Mesenteric fat pad (tissue), 1 donor: ENCODE measurements around the gene CC2D1A. TPM values are rescaled to one million over a fixed set of nuclear protein-coding genes. Genes with fewer than 3 reads are reported as not detected.

Source experiments
- DNase-seq: peaks from one replicate; pipeline ENCODE4 v3.0.0-alpha.2; 2020; ENCODE audit warnings: low spot score
- total RNA-seq: library from RNA; stranded (reverse); fragmentation: NEBNext Ultra II Directional; extraction: Animal tissue kit (Norgen Biotek cat#: 25700); gene quantifications from one replicate; pipeline ENCODE4 v1.2.1, GENCODE V29; 2021
- donor health status: DM: yes; HTN: yes; CAD: no.

Gene CC2D1A
- total RNA-seq, 1 donor from 2014 or later = 30.2 TPM

DNA sequence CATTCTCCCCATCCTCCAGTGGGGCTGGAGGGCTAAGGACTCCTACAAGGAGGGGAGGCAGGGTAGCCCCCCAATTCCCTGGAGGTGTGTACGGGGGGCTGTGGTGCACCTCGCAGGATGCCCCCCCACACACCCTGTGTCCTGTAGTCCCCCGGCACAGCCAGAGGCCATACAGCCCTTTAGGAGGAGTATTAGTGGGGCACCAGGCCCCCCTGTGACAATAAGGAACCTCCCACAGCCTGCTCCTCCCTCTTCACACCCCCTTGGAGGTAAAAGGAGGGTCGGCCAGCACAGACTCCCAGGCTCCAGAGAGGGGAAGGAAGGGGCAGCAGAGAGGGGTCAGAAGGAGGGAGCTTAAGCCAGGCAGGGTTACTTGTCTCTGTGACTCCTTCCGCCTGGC, 29.2 kb upstream of the CC2D1A start, which contains the start of gene NANOS3:
NANOS3 (plus strand) TSS at position 301 of the 400 bp plus-strand sequence. CDS start 115 bp downstream, outside the sequence.
- no peak for DNase-seq

DNA sequence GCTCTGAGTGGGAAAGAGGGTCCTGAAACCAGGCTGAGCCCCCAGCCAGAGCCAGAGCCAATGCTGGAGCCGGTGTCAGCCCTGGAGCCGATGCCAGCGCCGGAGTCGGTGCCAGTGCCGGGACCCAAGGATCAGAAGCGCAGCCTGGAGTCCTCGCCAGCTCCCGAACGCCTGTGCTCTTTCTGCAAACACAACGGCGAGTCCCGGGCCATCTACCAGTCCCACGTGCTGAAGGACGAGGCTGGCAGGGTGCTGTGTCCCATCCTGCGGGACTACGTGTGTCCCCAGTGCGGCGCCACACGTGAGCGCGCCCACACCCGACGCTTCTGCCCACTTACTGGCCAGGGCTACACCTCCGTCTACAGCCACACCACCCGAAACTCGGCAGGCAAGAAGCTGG, 28.7 kb upstream of the CC2D1A start:
- DNase-seq = no peak

- peak; percentile 100 for DNase-seq
Measured at GRCh38 chr19:13880059-13881043, 25.6 kb upstream of the CC2D1A start.

- DNase-seq = no peak
Measured at GRCh38 chr19:13881251-13881691, 24.7 kb upstream of the CC2D1A start.

- no peak for DNase-seq
Measured at GRCh38 chr19:13881692-13882418, 24.1 kb upstream of the CC2D1A start.

GRCh38 chr19:13882419-13882795, 23.6 kb upstream of the CC2D1A start:
- DNase-seq = no peak

DNA sequence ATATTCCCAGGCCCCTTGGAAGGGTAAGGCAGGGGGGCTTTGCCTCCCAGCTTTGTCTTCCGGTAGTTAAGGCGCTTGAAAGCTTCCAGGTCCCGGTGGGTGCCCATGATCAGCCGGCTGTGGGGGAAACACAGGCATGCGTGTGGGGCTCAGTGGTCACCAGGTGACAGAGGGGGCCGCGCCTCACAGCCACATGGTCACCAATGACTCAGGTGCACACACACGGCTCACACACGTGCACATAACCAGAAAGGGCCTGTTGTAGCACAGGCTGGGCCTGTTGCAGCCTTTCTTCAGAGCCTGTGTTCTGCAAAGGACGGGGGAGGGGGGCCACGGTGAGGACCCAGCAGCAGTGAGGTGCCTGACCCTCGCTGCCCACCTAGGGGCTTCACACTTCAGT, 23.2 kb upstream of the CC2D1A start:
- no peak for DNase-seq

DNA sequence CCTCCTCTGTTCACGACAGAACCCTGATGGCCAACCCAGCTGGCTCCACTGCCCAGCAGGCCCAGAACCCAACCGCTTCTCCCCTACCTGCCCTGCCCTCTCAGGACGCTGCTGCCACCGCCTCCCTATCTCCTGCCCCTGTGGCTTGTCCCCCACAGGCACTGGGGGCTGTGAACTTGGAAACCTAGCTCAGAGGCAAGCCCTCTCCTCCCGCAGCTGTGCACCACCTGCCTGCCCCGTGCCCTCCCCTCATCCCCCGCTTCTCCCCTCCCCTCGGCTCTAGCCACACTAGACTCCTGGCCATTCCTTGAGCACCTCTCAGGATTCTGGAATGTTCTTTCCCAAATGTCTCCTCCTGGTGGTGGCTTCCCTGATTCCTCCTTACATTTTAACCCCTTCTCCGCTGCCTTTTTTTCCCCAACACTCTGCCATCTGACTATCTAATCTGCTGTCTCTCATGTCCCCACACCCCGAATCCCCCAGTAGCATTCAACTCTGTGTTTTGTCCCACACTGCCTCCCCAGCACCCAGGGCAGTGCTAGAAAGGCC, 22.4 kb upstream of the CC2D1A start:
- no peak for DNase-seq

DNA sequence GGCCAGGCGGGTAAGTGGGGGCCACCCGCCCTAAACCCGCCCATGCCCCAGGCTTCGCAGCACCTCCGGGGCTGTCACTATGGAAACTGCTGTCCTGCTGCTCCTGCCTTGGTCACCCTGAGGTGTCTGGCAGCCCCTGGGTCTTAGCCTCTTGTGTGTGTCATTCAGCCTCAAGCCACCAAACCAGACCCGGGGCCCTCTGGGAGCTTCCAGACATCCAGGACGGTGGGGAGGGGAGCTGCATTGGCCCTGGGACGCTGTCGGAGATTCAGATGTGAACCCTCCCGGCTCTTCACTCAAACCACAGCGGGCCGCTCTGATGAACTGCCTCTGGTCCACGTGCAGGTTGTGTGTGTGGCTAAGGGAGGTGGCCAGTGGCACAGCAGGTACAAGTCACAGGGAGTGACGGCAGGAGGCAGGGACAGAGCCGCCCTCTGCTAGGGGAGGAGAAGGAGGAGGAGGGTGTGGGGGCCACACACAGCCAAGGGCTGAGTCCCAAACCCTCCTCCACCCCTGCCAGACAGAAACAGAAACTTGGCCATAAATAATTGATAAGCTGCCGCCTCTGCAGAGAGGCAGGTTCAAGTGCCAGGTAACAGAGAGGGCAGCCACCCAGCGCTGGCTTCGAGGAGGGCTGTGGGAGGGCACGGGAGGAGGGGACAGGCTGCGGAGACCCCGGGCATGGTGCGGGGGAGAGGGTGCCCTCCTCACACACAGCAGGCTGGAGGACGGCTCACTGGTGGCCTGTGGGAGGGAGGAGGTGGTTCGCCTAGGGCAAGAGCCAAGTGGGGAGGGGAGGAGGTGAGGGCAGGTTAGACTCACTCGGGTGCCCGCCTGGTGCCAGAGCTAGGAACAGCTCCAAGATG, 21.0 kb upstream of the CC2D1A start:
- DNase-seq = no peak

GRCh38 chr19:13885826-13886365, 20.1 kb upstream of the CC2D1A start:
- DNase-seq = no peak

DNA sequence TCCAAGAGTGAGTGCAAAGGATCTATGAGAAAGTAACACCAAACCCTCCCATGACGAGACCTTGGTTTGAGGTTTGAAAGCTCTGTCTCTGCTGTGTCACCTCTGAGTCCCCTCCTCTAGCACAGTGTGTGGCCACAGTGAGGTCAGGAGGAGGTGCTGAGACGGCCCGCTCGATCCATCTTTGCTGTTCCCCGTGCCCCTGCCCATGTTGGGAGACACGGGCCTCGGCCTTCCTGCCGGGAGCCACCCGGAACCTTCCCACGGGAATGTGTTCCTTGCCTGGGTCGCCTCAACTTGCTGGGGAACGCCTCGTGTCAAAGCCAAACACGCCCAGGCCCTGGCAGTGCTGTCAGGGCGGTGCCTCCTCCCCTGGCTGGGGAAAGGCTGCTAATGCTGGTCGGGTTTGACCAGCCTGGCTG, 19.0 kb upstream of the CC2D1A start:
- DNase-seq = no peak

- no peak for DNase-seq
Measured at GRCh38 chr19:13887517-13887916, 18.5 kb upstream of the CC2D1A start.

- no peak for DNase-seq
Measured at GRCh38 chr19:13888281-13888680, 17.7 kb upstream of the CC2D1A start.

- no peak for DNase-seq
Measured at GRCh38 chr19:13890136-13890535, 15.9 kb upstream of the CC2D1A start.

GRCh38 chr19:13892870-13893269, 13.1 kb upstream of the CC2D1A start:
- no peak for DNase-seq

GRCh38 chr19:13894552-13894951, 11.4 kb upstream of the CC2D1A start:
- no peak for DNase-seq

DNA sequence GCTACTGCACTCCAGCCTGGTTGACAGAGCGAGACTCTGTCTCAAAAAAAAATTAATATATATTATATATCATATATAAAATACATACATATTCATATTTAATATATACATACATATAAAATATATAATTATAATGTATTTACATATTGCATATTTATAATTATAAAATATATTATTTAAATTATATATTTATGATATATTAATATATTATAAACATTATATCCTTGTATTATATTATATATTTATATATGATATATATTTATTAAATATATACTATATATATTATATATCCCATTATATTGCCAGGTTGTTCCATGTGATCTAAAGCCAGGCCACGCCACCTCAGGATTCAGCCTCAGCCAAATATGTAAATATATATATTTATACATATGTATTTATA, 9.8 kb upstream of the CC2D1A start:
- no peak for DNase-seq

- no peak for DNase-seq
Measured at GRCh38 chr19:13899393-13899792, 6.6 kb upstream of the CC2D1A start.

DNA sequence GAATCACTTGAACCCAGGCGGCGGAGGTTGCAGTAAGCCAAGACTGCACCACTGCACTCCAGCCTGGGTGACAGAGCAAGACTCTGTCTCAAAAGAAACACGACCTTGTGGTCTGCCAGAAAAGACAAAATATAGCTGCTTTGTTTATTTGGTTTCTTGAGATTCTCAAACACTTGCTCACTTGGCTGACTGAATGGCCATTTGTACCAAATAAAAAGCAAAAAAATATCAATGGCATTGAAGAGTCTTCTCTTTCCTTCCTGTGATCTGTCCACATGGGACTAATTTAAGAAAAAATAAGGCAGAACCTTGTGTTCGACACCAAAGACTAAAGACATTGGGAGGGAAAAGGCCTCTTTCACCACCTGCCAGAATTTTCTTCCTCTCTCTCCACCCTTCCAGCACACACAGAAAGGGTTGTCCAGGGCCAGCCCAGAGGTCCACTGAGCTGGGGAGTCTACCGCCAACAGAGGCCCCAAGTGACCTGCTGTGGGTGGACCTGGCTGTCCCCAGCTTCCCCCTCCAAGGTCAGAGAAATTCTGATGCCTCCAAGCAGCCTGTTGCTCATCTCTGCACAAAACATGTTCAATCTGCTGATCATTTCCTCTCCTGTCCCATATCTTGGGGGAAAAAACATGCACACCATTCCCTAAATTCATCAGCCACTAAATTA, 6.0 kb upstream of the CC2D1A start:
- DNase-seq = no peak

- DNase-seq = no peak
Measured at GRCh38 chr19:13902993-13903555, 2.9 kb upstream of the CC2D1A start.
